GM21825 (cell line): ENCODE data around the gene RAPGEF1.

ENCODE experiments used
- ATAC-seq: cut with Tn5 transposase; IDR thresholded peaks from one replicate; pipeline ENCODE4 v1.9.1; 2021; ENCODE audit warnings: mild to moderate bottlenecking, moderate library complexity; ENCODE audit not compliant: unreplicated experiment

The RAPGEF1 gene, protein sequence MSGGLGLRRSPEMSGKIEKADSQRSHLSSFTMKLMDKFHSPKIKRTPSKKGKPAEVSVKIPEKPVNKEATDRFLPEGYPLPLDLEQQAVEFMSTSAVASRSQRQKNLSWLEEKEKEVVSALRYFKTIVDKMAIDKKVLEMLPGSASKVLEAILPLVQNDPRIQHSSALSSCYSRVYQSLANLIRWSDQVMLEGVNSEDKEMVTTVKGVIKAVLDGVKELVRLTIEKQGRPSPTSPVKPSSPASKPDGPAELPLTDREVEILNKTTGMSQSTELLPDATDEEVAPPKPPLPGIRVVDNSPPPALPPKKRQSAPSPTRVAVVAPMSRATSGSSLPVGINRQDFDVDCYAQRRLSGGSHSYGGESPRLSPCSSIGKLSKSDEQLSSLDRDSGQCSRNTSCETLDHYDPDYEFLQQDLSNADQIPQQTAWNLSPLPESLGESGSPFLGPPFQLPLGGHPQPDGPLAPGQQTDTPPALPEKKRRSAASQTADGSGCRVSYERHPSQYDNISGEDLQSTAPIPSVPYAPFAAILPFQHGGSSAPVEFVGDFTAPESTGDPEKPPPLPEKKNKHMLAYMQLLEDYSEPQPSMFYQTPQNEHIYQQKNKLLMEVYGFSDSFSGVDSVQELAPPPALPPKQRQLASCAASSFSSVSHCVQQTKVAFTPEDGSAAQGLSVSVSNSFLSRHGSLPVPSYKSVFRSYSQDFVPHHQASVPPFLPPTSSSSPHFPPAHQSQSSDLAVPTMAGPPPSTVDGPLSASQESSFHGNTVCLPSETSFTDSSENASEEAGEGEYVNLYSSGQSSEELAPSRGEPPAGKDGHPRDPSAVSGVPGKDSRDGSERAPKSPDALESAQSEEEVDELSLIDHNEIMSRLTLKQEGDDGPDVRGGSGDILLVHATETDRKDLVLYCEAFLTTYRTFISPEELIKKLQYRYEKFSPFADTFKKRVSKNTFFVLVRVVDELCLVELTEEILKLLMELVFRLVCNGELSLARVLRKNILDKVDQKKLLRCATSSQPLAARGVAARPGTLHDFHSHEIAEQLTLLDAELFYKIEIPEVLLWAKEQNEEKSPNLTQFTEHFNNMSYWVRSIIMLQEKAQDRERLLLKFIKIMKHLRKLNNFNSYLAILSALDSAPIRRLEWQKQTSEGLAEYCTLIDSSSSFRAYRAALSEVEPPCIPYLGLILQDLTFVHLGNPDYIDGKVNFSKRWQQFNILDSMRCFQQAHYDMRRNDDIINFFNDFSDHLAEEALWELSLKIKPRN (N-terminal part only)

DNA sequence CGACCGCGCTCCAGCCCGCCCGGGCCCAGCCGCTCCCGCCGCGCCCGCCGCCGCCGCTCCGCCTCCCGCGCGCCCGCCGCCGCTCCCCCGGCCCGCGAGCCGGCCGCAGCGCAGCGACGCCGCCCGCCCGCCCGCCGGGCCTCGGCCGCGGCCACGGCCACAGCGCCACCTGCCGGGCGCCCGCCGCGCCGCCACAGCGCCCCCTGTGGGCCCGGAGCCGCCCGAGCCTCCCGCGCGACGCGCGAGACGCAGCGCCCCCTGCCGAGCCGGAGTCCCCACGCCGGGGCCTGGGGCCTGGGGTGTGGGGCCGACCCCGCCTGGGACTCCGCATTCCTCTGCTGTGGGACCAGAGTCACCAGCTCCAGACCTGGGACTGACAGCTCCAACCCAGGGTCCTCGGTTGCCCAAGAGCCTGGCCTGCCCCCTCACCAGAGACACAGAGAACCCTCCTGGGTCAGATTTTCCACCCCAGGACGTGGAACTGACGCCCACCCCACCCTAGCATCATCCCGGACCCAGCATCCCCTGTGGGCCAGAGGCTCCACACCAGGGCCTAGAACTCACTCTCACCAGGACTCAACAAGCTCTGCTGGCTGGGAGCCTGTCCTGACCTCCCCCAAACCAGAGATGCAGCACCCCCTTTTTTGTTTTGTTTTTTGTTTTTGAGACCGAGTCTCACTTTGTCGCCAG lies at the start of gene RAPGEF1:
Gene RAPGEF1, minus strand, starts transcription at position 118 of the 690 bp plus-strand sequence. CDS start 246 bp downstream, outside the sequence.
- no peak for ATAC-seq

DNA sequence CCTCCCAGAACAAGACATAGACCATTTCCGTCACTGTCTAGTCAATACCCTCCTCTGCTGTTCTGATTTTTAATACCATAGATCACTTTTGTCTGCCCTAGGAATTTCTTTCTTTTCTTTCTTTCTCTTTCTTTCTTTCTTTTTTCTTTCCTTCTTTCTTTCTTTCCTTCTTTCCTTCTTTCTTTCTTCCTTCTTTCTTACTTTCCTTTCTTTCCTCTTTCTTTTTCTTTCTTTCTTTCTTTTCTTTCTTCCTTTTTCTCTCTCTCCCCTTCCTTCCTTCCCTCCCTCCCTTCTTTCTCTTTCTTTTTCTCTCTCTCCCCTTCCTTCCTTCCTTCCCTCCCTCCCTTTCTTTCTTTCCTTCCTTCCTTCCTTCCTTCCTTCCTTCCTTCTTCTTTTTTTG lies 49.0 kb upstream of the RAPGEF1 start:
- no peak for ATAC-seq

DNA sequence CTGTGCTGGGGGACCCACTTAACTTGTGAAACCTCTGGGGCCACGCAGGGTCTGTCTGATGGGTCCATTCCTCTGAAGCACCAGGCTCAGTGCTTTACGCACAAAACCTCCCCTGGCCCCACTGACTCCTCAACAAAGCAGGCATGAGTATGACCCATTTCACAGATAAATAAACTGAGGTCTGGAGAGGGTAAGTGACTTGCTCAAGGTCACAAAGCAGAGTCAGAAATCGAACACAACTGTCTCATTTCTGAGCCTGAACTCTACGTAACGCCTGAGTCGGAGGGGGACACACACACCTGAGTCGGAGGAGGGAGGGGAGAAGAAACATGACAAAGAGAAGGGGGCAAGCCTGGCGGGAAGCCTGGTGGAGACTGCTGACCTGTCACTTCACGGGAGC lies 48.0 kb upstream of the RAPGEF1 start:
- ATAC-seq = no peak

DNA sequence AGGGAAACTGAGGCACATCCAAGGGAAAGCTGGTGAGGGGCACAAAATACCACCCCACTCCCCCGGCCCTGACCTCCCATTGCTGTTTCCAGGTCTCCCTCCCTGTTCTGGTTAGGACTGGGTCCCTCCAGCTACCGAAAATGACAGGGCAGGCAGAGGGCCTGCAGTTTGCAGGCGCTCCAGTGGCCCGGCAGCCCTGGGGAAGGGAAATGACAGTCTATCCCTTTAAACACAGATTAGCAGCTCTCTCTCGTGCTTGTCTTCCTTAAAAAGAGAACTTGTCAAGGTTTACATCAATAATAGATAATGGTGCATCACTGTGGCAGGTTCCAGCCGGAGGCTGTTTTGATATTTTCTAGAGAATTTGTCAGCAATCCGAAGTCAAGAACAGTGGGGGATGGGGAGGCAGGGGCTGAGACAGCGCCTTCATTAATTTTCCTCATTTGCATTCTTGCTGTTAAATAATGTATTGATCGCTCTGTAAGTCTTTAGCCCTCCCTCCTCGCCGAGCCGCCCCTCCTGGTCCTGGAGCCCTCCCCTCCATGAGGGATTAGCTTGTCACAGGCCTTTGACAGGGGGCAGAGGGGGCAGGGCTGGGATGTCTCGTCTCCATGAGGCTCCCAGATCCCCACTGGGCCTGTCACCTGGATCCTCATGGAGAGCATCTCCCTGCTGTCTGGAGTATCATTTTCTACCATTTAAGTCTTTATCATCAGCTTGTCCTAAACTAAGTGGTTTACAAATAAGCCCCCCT lies 45.0 kb upstream of the RAPGEF1 start:
- ATAC-seq = no peak

DNA sequence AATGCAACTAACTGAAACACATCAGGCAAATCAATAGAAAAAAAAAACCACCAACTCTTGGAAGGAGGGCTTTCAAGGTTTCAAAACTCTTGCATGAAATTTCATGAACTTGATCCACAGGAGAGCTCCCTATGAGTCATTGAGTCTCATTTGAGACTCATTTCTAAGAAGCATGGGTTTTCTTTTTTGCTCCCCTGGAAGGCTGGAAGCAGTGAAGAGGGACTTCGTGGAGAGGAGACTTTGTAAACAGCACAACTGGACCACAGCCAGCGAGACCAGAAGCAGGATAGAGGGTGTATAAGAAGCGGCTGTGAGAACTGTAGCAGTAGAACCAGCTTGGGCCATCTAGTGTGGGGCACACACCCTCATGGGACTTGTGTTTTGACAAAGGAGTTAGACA lies 41.2 kb upstream of the RAPGEF1 start:
- ATAC-seq = no peak

- no peak for ATAC-seq
Measured at GRCh38 chr9:131776473-131776872, 36.6 kb upstream of the RAPGEF1 start.

GRCh38 chr9:131776036-131776435 lies 36.2 kb upstream of the RAPGEF1 start:
- no peak for ATAC-seq

- no peak for ATAC-seq
Measured at GRCh38 chr9:131774636-131775035, 34.8 kb upstream of the RAPGEF1 start.

DNA sequence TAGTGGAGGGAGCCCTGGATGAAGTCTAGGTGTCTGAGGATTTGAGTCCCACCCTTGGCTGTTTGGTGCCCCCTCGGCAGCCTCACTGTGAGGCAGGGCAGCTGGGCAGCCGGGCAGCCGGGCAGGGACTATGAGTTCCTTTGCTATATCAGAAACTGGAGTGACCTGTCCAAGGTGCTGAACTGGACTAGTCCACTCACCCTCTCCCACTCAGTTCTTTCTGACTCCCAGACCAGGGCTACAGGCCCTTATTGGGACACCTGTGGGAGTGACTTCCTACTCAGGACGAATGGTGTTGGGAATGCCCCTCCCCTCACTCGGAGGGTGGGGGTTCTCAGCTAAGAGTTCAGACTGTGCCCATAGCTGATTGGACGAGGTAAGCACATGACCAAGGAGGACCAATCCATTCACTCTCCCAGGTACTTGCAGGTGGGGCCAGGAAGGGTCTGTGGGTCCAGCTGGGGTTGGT lies 34.1 kb upstream of the RAPGEF1 start:
- ATAC-seq = no peak

DNA sequence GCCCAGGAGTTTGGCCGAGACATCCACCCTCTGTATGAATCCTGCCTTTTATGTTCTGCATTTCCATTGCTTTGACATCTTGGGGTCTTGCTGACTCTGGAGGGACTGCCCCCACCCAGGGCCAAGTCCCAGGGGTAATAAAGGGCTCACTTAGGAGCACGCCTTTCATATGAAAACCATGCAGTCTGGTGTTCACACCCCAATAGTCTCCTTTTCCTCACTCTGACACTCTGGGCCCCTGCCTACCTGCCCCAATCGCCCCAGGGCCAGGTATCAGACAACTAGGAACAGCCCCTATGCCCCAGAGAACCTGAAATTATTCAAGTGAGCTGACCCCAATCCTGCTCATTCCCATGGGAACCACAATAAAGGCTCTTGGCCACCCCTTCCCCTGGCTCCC lies 33.1 kb upstream of the RAPGEF1 start:
- ATAC-seq = no peak

GRCh38 chr9:131771646-131772045 lies 31.8 kb upstream of the RAPGEF1 start:
- ATAC-seq = no peak

GRCh38 chr9:131769361-131769760 lies 29.5 kb upstream of the RAPGEF1 start:
- no peak for ATAC-seq

GRCh38 chr9:131764568-131764967 lies 24.7 kb upstream of the RAPGEF1 start:
- no peak for ATAC-seq

GRCh38 chr9:131762356-131762932 lies 22.6 kb upstream of the RAPGEF1 start:
- no peak for ATAC-seq

DNA sequence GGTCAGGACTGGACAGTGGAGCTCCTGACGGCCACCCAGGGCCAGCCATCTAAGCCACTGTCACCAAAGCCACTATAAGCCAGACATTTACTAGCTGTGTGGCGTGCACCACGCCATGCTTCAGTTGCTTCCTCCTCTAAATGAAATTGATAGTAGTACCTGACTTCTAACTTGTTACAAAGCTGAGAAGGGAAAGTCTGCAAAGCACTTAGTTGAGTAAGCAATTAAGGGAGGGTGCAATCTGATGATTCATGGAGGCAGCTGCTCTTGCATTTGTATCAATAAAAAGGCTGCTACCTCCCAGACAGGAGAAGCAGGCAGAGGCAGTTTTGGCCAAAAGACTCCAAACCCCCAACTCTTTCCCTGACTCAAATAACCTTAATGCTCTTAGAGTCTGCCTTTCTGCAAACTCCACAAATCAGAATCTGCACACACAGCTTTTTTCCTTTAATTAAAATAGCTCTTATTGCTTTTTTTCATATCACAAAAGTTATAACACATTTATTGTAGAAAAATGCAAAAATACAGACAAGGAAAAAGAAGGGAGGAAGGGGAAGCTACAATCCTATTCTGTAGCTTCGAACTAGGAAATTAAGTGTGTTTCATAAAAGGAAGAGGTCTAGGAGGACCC lies 19.3 kb upstream of the RAPGEF1 start:
- ATAC-seq = no peak

GRCh38 chr9:131757549-131757948 lies 17.7 kb upstream of the RAPGEF1 start:
- ATAC-seq = no peak

DNA sequence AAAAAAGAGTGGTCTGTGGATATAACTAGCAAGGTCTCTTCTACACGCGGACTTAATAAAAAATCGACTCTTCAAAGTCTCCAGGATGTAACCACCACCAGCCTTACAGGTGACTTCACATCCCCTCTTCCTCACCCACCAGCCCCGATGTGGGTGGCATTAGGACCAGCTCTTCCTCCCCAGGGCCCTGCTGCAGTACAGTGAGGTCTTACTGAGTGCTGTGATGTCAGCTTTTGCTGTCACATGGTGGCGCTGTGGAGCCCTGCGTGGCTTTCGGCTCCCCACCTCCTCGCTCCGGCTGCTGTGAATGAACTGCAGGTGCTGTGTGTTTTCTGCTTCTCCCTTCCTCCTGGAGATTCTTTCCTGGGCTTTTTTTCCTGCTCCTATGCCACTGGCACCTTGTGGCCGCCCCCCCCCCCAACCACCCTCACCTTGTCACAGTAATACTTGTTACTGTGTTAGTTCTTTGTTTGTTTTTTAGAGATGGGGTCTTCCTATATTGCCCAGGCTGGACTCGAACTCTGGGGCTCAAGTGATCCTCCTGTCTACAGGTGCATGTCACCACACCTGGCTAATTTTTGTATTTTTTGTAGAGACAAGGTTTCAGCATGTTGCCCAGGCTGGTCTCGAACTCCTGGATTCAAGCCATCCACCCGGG lies 15.8 kb upstream of the RAPGEF1 start:
- peak; percentile 82 for ATAC-seq

DNA sequence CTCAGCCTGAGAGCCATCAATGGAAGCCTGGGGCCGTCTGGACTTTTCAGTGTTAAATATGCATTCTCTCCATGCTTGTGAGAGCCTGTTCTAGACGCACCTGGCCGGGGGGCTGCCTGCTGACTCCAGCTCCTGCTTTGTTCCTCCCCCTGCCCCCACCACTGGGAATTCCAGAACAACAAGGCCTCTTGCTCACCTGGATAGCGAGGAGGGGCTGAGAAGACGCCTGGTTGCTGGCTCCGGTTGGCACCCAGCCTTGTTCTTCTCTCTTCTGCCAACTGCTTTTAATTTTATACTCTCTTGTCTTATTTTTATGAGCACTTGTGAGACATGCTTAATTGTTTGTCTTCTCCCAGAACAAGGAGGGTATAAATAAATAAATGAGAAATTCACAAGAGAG lies 15.0 kb upstream of the RAPGEF1 start:
- no peak for ATAC-seq
